Stimulated activated CD4-positive, alpha-beta T cell treated with anti-CD3 and anti-CD28 coated beads, Interleukin-4, amount 100 ng/mL, for 48 hours (primary cell): ENCODE measurements around the gene ZNF304.
A peak's percentile ranks its signal among the peaks of the same experiment; 100 is the strongest.
"Not testable (repeated sequence)": the region's sequence is repeated elsewhere in the genome, so short reads cannot be mapped to it uniquely, and the experiment has no call there.

Experiments
- DNase-seq, 2 donors: peaks; one replicate each; pipeline ENCODE4 v3.0.0-alpha.2; 2020; ENCODE audit warnings: low read depth in 2 of 2

Gene ZNF304

GRCh38 chr19:57362419-57362818 is 11.3 kb downstream of the ZNF304 start:
- DNase-seq: no peak

GRCh38 chr19:57362997-57363687 is 12.1 kb downstream of the ZNF304 start, which contains the start of the genes TRAPPC2B and ZNF547:
TSS of gene TRAPPC2B (plus strand) at chr19:57363551. CDS start at chr19:57364834, 1,283 bp downstream.
TSS of gene ZNF547 (plus strand) at chr19:57363551. CDS start at chr19:57368556, 5,005 bp downstream.
- DNase-seq: peak; percentile 92 to 96

- no peak for DNase-seq
Measured at GRCh38 chr19:57363688-57364181, 12.7 kb downstream of the ZNF304 start.

- DNase-seq: no peak
Measured at GRCh38 chr19:57366776-57367175, 15.7 kb downstream of the ZNF304 start.

GRCh38 chr19:57374179-57374578 is 23.1 kb downstream of the ZNF304 start:
- DNase-seq: no peak

GRCh38 chr19:57374647-57375046 is 23.6 kb downstream of the ZNF304 start:
- DNase-seq: not testable (repeated sequence)

- DNase-seq: no peak
Measured at GRCh38 chr19:57376151-57376550, 25.1 kb downstream of the ZNF304 start.

- DNase-seq: no peak
Measured at GRCh38 chr19:57377498-57378146, 26.6 kb downstream of the ZNF304 start.

GRCh38 chr19:57380923-57381322 is 29.9 kb downstream of the ZNF304 start:
- DNase-seq: no peak

- DNase-seq: no peak
Measured at GRCh38 chr19:57382806-57383488, 31.9 kb downstream of the ZNF304 start.

- DNase-seq: no peak
Measured at GRCh38 chr19:57389194-57389729, 38.2 kb downstream of the ZNF304 start.

GRCh38 chr19:57389730-57390598 is 38.9 kb downstream of the ZNF304 start, which contains the start of gene ZNF548:
TSS of gene ZNF548 (plus strand) at chr19:57389854. CDS start at chr19:57390100, 246 bp downstream.
- DNase-seq: peak; percentile 90 to 94

- no peak for DNase-seq
Measured at GRCh38 chr19:57395710-57396109, 44.6 kb downstream of the ZNF304 start.

GRCh38 chr19:57398868-57399267 is 47.8 kb downstream of the ZNF304 start:
- DNase-seq: no peak

GRCh38 chr19:57403737-57404563 is 52.9 kb downstream of the ZNF304 start:
- no peak for DNase-seq

- DNase-seq: peak; percentile 55 to 61
Measured at GRCh38 chr19:57406516-57407123, 55.5 kb downstream of the ZNF304 start.
